ENCODE data around the gene RAB4A.
"Not testable (repeated sequence)": the region's sequence is repeated elsewhere in the genome, so short reads cannot be mapped to it uniquely, and the experiment has no call there.

Gene RAB4A

GRCh38 chr1:229300099-229300757 lies 29.3 kb downstream of the RAB4A start:
- no peak for DNase-seq

- DNase-seq = no peak
Measured at GRCh38 chr1:229302740-229303139, 31.8 kb downstream of the RAB4A start.

- no peak for DNase-seq
Measured at GRCh38 chr1:229303855-229304254, 32.9 kb downstream of the RAB4A start.

GRCh38 chr1:229305392-229305791 lies 34.5 kb downstream of the RAB4A start:
- DNase-seq = no peak

- no peak for DNase-seq
Measured at GRCh38 chr1:229309074-229309473, 38.2 kb downstream of the RAB4A start.

- DNase-seq = no peak
Measured at GRCh38 chr1:229309684-229310083, 38.8 kb downstream of the RAB4A start.

GRCh38 chr1:229310833-229311232 lies 39.9 kb downstream of the RAB4A start:
- DNase-seq = no peak

GRCh38 chr1:229316166-229316565 lies 45.3 kb downstream of the RAB4A start:
- DNase-seq = no peak

GRCh38 chr1:229318056-229318455 lies 47.1 kb downstream of the RAB4A start:
- no peak for DNase-seq

GRCh38 chr1:229319487-229319886 lies 48.6 kb downstream of the RAB4A start:
- DNase-seq = no peak

GRCh38 chr1:229323201-229323600 lies 52.3 kb downstream of the RAB4A start:
- no peak for DNase-seq

- DNase-seq = no peak
Measured at GRCh38 chr1:229323885-229324553, 53.1 kb downstream of the RAB4A start.

- no peak for DNase-seq
Measured at GRCh38 chr1:229325401-229325800, 54.5 kb downstream of the RAB4A start.

- no peak for DNase-seq
Measured at GRCh38 chr1:229325853-229326487, 55.1 kb downstream of the RAB4A start.

- no peak for DNase-seq
Measured at GRCh38 chr1:229326601-229327000, 55.7 kb downstream of the RAB4A start.

- not testable (repeated sequence) for DNase-seq
Measured at GRCh38 chr1:229327765-229328164, 56.9 kb downstream of the RAB4A start.

GRCh38 chr1:229328598-229329362 lies 57.9 kb downstream of the RAB4A start:
- DNase-seq = no peak

- no peak for DNase-seq
Measured at GRCh38 chr1:229334269-229334668, 63.4 kb downstream of the RAB4A start.

- DNase-seq = no peak
Measured at GRCh38 chr1:229334716-229335115, 63.8 kb downstream of the RAB4A start.

- no peak for DNase-seq
Measured at GRCh38 chr1:229336345-229336744, 65.4 kb downstream of the RAB4A start.

- no peak for DNase-seq
Measured at GRCh38 chr1:229339086-229339485, 68.2 kb downstream of the RAB4A start.

- no peak for DNase-seq
Measured at GRCh38 chr1:229339520-229339919, 68.6 kb downstream of the RAB4A start.

- DNase-seq = no peak
Measured at GRCh38 chr1:229340496-229340895, 69.6 kb downstream of the RAB4A start.

Data from NCI-H510A (cell line).